Measurements from ENCODE around the gene P2RY2.
"Not testable (repeated sequence)": the region's sequence is repeated elsewhere in the genome, so short reads cannot be mapped to it uniquely, and the experiment has no call there.

The P2RY2 gene

DNA sequence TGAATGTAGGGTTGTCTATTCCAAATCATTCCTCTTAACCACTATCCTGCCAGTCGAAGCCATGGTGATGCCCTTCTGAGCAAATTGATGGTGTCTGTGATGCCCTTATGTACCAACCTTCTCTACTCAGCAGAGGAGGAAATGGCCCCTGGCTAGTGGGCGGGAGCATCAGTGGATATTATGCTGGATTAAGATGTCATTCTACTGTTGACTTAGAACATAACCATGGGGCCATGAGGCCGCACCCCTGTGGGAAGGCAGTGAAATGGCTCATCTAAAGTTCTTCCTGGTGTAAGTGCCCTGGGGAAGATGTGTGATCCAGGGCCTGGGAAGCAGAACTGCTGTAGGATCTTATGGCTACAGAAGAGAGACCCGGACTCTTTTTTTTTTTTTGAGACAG lies 20.7 kb upstream of the P2RY2 start:
- Histone ChIP-seq H3K4me3 (ENCODE audit: control insufficient read depth in 1 of 7, extremely low read depth in 1 of 7, insufficient read depth in 4 of 7, low read depth in 2 of 7, low read length in 6 of 7) (no peak overlapping the region), H3K27me3 (replicated peaks in 2 of 5; ENCODE audit: control insufficient read depth in 4 of 5, insufficient read depth in 5 of 5, low read length in 4 of 5) (no peaks in the 10 kb centered on the region), H3K4me1 (ENCODE audit: control extremely low read depth in 1 of 4, control insufficient read depth in 4 of 4, insufficient read depth in 4 of 4, low read length in 3 of 4) (peaks cover 0 to 35% (median 5%) of the 10 kb centered on the region in 4 experiments), H3K9me3 (ENCODE audit: control extremely low read depth in 1 of 5, control insufficient read depth in 4 of 5, insufficient read depth in 2 of 5, low read depth in 1 of 5, low read length in 4 of 5) (no peaks in the 10 kb centered on the region), H3K36me3 (ENCODE audit: control insufficient read depth in 4 of 4, insufficient read depth in 4 of 4, low read length in 3 of 4) (no peaks in the 10 kb centered on the region), H3K27ac (ENCODE audit: insufficient read depth in 1 of 2, low read depth in 1 of 2, low read length in 2 of 2, poor library complexity in 1 of 2, severe bottlenecking in 2 of 2) (no peak overlapping the region)
- ChIA-PET POLR2A (no interaction called here), CTCF (interaction anchor here (15.7 kb wide), 1 partner anchor 43 kb away, joined by 272 read pairs; no protein-coding TSS in a partner anchor)
- WGBS (ENCODE audit: insufficient coverage) = 76% methylated on average over 3 of the region's 4 CpGs
- DNase-seq = no peak

GRCh38 chr11:73197787-73198186 lies 20.3 kb upstream of the P2RY2 start:
- peaks cover 0 to 34% (median 3%) of the 10 kb centered on the region in 4 experiments for H3K4me1 ChIP-seq (ENCODE audit: control extremely low read depth in 1 of 4, control insufficient read depth in 4 of 4, insufficient read depth in 4 of 4, low read length in 3 of 4)
- H3K9me3 ChIP-seq (ENCODE audit: control extremely low read depth in 1 of 5, control insufficient read depth in 4 of 5, insufficient read depth in 2 of 5, low read depth in 1 of 5, low read length in 4 of 5); H3K4me3 ChIP-seq (ENCODE audit: control insufficient read depth in 1 of 7, extremely low read depth in 1 of 7, insufficient read depth in 4 of 7, low read depth in 2 of 7, low read length in 6 of 7); POLR2A ChIA-PET; H3K27ac ChIP-seq (ENCODE audit: insufficient read depth in 1 of 2, low read depth in 1 of 2, low read length in 2 of 2, poor library complexity in 1 of 2, severe bottlenecking in 2 of 2); H3K36me3 ChIP-seq (ENCODE audit: control insufficient read depth in 4 of 4, insufficient read depth in 4 of 4, low read length in 3 of 4); H3K27me3 ChIP-seq (replicated peaks in 2 of 5; ENCODE audit: control insufficient read depth in 4 of 5, insufficient read depth in 5 of 5, low read length in 4 of 5); DNase-seq: not testable (repeated sequence)
- CTCF ChIA-PET = interaction anchor here (15.7 kb wide), 1 partner anchor 42 kb away, joined by 272 read pairs; no protein-coding TSS in a partner anchor
- 98% methylated on average over 7 of the region's 7 CpGs for WGBS (ENCODE audit: insufficient coverage)

DNA sequence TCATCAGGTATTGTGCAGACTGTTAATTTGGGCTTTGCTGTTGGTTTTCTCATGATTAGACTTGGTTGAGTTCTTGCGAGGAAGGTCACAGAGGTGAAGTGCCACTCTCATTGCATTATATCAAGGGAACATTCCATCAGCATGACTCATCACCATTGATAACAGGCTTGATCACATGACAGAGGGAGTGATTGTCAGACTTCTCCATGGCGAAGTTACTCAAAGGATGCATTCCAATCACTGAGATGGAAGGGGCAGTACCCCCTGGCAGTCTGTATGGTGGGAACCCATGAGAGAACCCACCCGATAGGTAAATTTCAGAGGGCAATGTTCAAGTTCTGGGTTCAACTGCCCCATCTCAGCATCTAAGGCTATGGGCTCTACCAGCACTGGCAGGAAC lies 19.4 kb upstream of the P2RY2 start:
- H3K4me1 ChIP-seq (ENCODE audit: control extremely low read depth in 1 of 4, control insufficient read depth in 4 of 4, insufficient read depth in 4 of 4, low read length in 3 of 4) = peaks cover 0 to 32% (median 5%) of the 10 kb centered on the region in 4 experiments
- no peak overlapping the region for H3K27ac ChIP-seq (ENCODE audit: insufficient read depth in 1 of 2, low read depth in 1 of 2, low read length in 2 of 2, poor library complexity in 1 of 2, severe bottlenecking in 2 of 2)
- H3K36me3 ChIP-seq (ENCODE audit: control insufficient read depth in 4 of 4, insufficient read depth in 4 of 4, low read length in 3 of 4) = no peaks in the 10 kb centered on the region
- H3K4me3 ChIP-seq (ENCODE audit: control insufficient read depth in 1 of 7, extremely low read depth in 1 of 7, insufficient read depth in 4 of 7, low read depth in 2 of 7, low read length in 6 of 7) = no peak overlapping the region
- H3K9me3 ChIP-seq (ENCODE audit: control extremely low read depth in 1 of 5, control insufficient read depth in 4 of 5, insufficient read depth in 2 of 5, low read depth in 1 of 5, low read length in 4 of 5) = no peaks in the 10 kb centered on the region
- DNase-seq = no peak
- ChIA-PET POLR2A (no interaction called here), CTCF (no interaction called here)
- H3K27me3 ChIP-seq (replicated peaks in 2 of 5; ENCODE audit: control insufficient read depth in 4 of 5, insufficient read depth in 5 of 5, low read length in 4 of 5) = no peaks in the 10 kb centered on the region
- WGBS (ENCODE audit: insufficient coverage) = 100% methylated on average over 2 of the region's 3 CpGs

DNA sequence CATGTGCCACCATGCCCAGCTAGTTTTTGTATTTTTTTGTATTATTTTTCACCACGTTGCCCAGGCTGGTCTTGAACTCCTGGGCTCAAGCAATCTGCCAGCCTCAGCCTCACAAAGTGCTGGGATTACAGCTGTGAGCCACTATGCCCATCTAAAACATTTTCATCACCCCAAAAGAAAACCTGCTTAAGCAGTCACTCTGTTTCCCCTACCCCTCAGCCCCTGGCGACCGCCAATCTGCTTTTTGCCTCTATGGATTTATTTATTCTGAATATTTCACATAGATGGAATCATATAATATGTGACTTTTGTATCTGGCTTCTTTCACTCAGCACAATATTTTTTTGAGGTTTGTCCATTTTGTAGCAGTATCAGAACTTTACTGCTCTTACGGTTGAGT lies 18.6 kb upstream of the P2RY2 start:
- WGBS (ENCODE audit: insufficient coverage) = 67% methylated on average over 1 of the region's 4 CpGs
- H3K9me3 ChIP-seq (ENCODE audit: control extremely low read depth in 1 of 5, control insufficient read depth in 4 of 5, insufficient read depth in 2 of 5, low read depth in 1 of 5, low read length in 4 of 5) = no peaks in the 10 kb centered on the region
- H3K4me3 ChIP-seq (ENCODE audit: control insufficient read depth in 1 of 7, extremely low read depth in 1 of 7, insufficient read depth in 4 of 7, low read depth in 2 of 7, low read length in 6 of 7) = no peak overlapping the region
- CTCF ChIA-PET = no interaction called here
- no peaks in the 10 kb centered on the region for H3K27me3 ChIP-seq (replicated peaks in 2 of 5; ENCODE audit: control insufficient read depth in 4 of 5, insufficient read depth in 5 of 5, low read length in 4 of 5)
- H3K27ac ChIP-seq (ENCODE audit: insufficient read depth in 1 of 2, low read depth in 1 of 2, low read length in 2 of 2, poor library complexity in 1 of 2, severe bottlenecking in 2 of 2) = no peak overlapping the region
- H3K4me1 ChIP-seq (ENCODE audit: control extremely low read depth in 1 of 4, control insufficient read depth in 4 of 4, insufficient read depth in 4 of 4, low read length in 3 of 4) = peaks cover 2 to 40% (median 13%) of the 10 kb centered on the region in 4 experiments
- no peak for DNase-seq
- H3K36me3 ChIP-seq (ENCODE audit: control insufficient read depth in 4 of 4, insufficient read depth in 4 of 4, low read length in 3 of 4) = no peaks in the 10 kb centered on the region
- POLR2A ChIA-PET = no interaction called here

DNA sequence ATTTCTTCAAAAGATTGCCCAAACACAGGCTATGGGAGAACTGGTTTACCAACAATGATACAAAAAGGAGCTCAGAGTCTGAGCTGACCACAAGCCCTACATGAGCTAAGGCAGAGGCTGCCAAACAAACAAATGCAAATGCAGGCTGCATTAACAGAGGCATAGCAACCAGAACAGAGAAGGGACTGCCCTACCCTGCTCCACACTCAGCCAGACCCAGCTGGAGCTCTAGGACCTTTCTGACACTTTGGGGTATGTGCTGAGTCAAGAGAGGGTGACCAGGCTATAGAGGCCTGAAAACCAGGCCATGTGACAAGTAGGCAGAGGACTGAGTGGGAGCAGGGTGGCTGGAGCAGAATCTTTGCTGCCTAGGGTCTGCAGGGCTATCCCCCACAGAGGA lies 17.8 kb upstream of the P2RY2 start:
- ChIA-PET POLR2A (no interaction called here), CTCF (interaction anchor here (1.1 kb wide), 2 partner anchors 13 to 42 kb away, joined by 4 to 5 read pairs; no protein-coding TSS in a partner anchor)
- H3K9me3 ChIP-seq (ENCODE audit: control extremely low read depth in 1 of 5, control insufficient read depth in 4 of 5, insufficient read depth in 2 of 5, low read depth in 1 of 5, low read length in 4 of 5) = no peaks in the 10 kb centered on the region
- H3K4me1 ChIP-seq (ENCODE audit: control extremely low read depth in 1 of 4, control insufficient read depth in 4 of 4, insufficient read depth in 4 of 4, low read length in 3 of 4) = peaks cover 5 to 48% (median 21%) of the 10 kb centered on the region in 4 experiments
- no peaks in the 10 kb centered on the region for H3K36me3 ChIP-seq (ENCODE audit: control insufficient read depth in 4 of 4, insufficient read depth in 4 of 4, low read length in 3 of 4)
- no peaks in the 10 kb centered on the region for H3K27me3 ChIP-seq (replicated peaks in 2 of 5; ENCODE audit: control insufficient read depth in 4 of 5, insufficient read depth in 5 of 5, low read length in 4 of 5)
- no peak overlapping the region for H3K4me3 ChIP-seq (ENCODE audit: control insufficient read depth in 1 of 7, extremely low read depth in 1 of 7, insufficient read depth in 4 of 7, low read depth in 2 of 7, low read length in 6 of 7)
- H3K27ac ChIP-seq (ENCODE audit: insufficient read depth in 1 of 2, low read depth in 1 of 2, low read length in 2 of 2, poor library complexity in 1 of 2, severe bottlenecking in 2 of 2) = no peak overlapping the region
- DNase-seq = no peak

DNA sequence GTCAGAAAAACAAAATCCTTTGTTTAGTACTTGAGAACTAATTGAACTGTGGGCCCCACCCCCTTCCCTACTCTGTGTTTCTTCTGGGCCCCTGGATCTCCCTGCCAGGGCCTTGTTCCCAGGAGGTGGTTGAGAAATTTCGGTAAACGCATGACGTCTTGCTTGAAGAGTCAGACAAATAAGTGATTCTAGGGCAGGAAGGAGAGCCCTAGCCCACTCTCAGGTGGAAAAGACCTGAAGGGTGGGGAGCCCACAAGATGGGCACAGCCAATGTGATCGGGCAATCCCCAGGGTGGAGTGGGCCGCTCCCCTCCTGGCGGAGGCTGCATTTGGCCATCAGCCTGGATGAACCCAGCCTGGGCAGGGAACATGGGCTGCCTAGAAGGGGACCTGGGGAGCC lies 16.8 kb upstream of the P2RY2 start:
- no peak overlapping the region for H3K4me3 ChIP-seq (ENCODE audit: control insufficient read depth in 1 of 7, extremely low read depth in 1 of 7, insufficient read depth in 4 of 7, low read depth in 2 of 7, low read length in 6 of 7)
- WGBS (ENCODE audit: insufficient coverage) = 94% methylated on average over 5 of the region's 6 CpGs
- no peak for DNase-seq
- no peaks in the 10 kb centered on the region for H3K27me3 ChIP-seq (replicated peaks in 2 of 5; ENCODE audit: control insufficient read depth in 4 of 5, insufficient read depth in 5 of 5, low read length in 4 of 5)
- no peaks in the 10 kb centered on the region for H3K9me3 ChIP-seq (ENCODE audit: control extremely low read depth in 1 of 5, control insufficient read depth in 4 of 5, insufficient read depth in 2 of 5, low read depth in 1 of 5, low read length in 4 of 5)
- H3K4me1 ChIP-seq (ENCODE audit: control extremely low read depth in 1 of 4, control insufficient read depth in 4 of 4, insufficient read depth in 4 of 4, low read length in 3 of 4) = peaks cover 8 to 58% (median 27%) of the 10 kb centered on the region in 4 experiments
- ChIA-PET POLR2A (no interaction called here), CTCF (no interaction called here)
- no peaks in the 10 kb centered on the region for H3K36me3 ChIP-seq (ENCODE audit: control insufficient read depth in 4 of 4, insufficient read depth in 4 of 4, low read length in 3 of 4)
- H3K27ac ChIP-seq (ENCODE audit: insufficient read depth in 1 of 2, low read depth in 1 of 2, low read length in 2 of 2, poor library complexity in 1 of 2, severe bottlenecking in 2 of 2) = no peak overlapping the region

DNA sequence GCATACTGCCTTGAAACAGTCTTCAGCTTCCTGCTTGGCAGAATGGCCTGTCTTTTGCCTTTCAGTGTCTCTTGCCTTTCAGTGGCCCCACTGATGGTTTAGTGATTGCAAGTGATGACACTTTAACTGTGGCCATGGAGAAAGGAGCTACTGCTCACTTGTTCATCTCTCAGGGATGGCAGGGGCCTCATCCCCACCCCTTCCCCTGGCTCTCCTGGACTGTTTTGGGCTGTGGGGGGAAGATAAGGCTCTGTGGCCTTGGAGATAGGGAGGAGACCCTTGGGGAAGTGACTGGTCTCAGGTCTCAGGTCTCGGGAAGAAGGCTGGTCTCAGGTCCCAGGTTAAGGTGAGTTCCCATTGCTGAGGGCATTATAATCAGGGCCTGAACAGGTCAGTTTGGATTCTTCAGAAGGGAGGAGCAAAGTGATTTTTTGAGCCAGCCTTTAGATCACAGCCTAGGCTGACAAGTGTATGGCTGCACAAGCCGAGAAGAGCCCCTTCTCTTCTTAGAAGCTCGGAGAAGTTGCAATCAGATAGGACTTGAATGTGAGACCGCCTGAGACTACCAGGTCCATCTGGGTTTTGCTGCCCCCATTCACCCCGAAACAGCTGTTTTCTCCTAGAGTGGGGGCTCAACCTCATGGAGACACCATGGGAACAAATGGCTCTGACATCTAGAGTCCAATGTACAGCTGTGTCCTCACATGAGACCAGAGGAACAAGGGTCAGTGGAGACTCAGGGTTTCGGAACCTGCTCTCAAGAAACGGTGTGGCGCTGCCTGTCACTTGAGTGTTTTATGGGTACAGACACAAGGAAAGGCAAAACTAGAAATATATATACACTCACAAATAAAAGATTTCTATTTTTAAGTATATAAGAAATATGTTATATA lies 15.9 kb upstream of the P2RY2 start:
- Histone ChIP-seq H3K9me3 (ENCODE audit: control extremely low read depth in 1 of 5, control insufficient read depth in 4 of 5, insufficient read depth in 2 of 5, low read depth in 1 of 5, low read length in 4 of 5) (no peaks in the 10 kb centered on the region), H3K4me1 (ENCODE audit: control extremely low read depth in 1 of 4, control insufficient read depth in 4 of 4, insufficient read depth in 4 of 4, low read length in 3 of 4) (peaks cover 8 to 61% (median 27%) of the 10 kb centered on the region in 4 experiments), H3K27ac (ENCODE audit: insufficient read depth in 1 of 2, low read depth in 1 of 2, low read length in 2 of 2, poor library complexity in 1 of 2, severe bottlenecking in 2 of 2) (no peak overlapping the region), H3K36me3 (ENCODE audit: control insufficient read depth in 4 of 4, insufficient read depth in 4 of 4, low read length in 3 of 4) (no peaks in the 10 kb centered on the region), H3K27me3 (replicated peaks in 2 of 5; ENCODE audit: control insufficient read depth in 4 of 5, insufficient read depth in 5 of 5, low read length in 4 of 5) (no peaks in the 10 kb centered on the region), H3K4me3 (ENCODE audit: control insufficient read depth in 1 of 7, extremely low read depth in 1 of 7, insufficient read depth in 4 of 7, low read depth in 2 of 7, low read length in 6 of 7) (no peak overlapping the region)
- POLR2A ChIA-PET = no interaction called here
- no peak for DNase-seq
- CTCF ChIA-PET = interaction anchor here (0.9 to 2.2 kb wide), 3 partner anchors 13 to 35 kb away, joined by 3 to 8 read pairs (median 5); no protein-coding TSS in a partner anchor
- WGBS (ENCODE audit: insufficient coverage) = 89% methylated on average over 5 of the region's 8 CpGs
